CD4-positive, alpha-beta T cell treated with Interleukin-6 for 4 hours (primary cell): ENCODE data around the gene AXIN1.

Source experiments
- DNase-seq: peaks from one replicate; pipeline ENCODE4 v3.0.0-alpha.2; 2020; ENCODE audit warnings: mixed read lengths

The AXIN1 gene

DNA sequence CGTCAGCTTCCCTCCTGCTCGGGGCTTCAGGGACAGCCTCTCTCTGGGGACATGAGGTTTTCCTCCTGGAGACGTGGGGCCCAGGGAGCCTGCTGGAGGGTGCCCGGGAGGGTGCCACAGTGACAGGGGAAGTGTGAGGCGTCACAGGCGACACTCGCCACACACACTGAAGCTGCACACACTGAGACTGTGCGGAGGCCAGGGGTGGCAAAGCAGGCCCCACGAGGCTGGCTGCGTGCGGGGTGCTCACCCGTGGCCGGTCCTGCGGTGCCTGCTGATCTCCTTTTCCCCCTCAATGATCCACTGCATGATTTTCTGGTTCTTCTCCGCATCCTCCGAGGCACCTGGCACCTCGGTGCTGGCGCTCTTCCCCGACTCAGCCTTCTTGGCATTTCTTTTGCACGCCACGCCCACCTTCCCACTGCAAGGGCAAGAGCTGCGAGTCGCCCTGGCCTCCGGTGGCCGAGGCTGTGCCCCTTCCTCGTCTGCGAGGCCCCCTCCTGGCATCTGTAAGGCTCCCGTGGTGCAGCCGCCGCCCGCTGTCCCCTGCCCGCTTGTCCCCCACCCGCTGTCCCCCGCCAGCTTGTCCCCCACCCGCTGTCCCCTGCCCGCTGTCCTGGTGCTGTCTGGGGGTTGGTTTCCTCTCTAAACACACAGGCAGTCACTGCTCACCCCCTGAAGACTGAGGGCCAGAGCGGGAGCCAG lies 55.6 kb downstream of the AXIN1 start:
- DNase-seq = no peak

- no peak for DNase-seq
Measured at GRCh38 chr16:296276-296675, 56.2 kb downstream of the AXIN1 start.

- no peak for DNase-seq
Measured at GRCh38 chr16:293043-293775, 59.3 kb downstream of the AXIN1 start.

DNA sequence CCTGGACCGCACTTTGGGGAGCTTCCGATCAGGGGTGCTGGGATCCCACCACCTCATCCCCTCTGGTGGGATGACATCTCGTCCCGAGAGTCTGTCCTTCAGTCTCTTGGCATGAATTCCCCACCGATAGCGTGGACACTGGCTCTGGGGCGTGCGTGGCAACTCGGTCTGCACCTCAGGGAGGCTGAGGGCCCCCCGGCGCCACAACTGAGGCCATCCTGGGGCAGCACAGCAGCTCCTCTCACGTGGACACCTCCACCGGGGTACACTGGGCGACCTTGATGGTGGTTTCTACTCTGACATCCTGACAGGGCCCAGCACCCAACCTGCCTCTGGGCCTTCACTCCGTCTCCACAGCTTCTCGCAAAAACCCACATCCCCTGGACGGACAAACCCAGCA lies 61.0 kb downstream of the AXIN1 start:
- no peak for DNase-seq

DNA sequence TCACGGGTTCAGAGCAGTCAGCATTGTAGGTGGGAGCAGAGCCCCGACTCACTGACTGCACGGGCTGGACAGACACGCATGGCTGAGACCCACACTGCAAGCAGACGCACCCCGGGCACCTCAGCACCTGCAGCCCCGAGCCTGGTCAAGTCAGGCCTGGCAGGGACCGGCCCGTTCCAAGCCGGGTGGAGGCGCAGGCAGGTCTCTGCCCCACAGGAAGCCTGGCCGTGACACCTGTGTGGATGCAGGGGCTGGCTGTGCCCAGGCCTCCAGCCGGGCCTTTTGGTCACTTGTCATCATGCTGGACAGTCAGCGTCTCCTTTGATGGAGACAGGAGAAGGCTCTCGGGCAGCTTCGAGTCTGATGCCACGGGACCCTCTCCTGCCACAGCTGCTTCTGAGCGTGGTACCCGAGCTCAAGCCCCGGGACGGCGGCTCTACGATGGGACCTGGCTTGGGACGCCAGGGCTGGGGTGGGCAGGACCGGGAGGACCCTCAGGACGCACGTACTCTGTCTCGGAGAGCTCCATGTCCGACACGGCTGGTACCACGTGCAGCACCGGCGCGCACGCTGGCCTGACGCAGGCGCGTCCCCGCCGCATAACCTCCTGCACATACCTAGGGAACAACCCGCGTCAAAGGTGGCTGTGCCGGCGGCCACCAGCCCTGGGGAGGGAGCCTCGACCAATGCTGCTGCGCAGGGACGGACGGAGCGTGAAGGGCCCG lies 61.7 kb downstream of the AXIN1 start:
- DNase-seq = no peak

GRCh38 chr16:290015-290680 lies 62.4 kb downstream of the AXIN1 start:
- DNase-seq = no peak

DNA sequence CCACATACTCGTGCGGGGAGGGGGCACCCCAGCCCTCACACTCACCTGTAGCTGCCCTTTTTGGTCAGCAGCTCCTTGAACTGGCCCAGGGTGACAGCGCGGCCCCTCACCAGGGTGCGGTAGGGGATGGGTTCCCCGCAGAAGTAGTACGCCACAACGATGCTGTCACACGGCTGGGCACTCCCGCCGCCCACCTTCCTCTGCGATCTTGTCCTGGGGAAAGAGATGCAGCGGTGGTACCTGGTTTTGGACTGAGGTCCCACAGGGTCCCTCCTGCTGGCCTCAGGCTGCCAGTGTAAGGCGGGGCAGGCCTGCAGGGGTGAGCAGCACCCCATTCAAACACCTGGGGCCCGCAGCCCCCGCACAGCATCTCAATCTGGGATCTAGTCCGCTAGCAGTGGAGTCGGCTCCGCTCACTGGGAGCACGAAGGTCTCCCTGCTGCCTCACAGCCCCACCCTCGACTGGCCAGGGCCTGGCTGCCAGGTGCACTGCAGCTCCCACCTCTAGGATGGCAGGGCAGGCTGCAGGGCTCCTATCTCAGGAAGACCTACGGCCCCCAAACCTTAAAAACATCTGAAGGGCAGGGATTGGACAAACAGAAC lies 63.0 kb downstream of the AXIN1 start:
- no peak for DNase-seq

DNA sequence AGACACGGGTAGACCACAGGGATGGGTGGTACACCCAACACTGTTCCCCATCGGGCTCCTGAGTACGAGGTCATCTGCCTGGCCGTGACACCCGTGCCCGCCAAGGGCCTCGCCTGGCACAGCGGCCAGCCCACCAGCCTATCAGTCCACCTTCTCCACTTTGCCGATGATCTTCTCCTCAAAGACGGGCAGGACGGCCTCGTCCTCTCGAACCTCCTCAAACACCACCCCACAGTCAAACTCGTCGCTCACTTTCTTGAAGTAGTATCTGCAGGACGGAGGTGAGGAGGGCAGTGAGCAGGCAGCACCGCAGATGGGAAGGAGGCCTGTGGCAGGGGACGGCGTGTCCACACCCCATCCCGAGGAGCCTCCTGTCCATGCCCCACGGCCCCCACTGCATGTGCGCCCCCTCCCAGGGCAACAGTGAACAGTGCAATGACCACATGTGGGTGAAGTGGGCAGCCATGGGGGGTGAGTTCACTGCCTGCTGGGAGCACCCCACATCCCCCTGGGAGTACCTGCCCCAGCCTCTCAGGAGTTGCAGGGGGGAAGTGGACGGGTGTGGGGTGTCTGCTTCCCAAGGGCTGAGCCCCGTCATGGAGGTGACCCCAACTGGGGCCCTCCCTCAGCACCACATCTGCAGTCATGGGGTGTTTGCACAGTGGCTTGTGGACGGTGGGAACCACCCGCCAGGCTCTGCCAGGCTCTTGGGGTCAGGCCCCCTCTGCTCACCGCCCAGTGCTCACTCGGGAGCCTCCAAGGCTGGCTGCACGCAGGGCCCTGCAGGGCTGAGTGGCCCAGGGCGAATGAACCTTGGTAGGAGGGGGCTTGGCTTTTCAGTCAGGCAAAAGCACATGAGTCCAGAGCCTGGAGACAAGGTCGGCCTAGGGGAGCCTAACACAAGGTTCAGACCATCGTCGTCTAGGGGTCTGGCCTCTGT lies 64.3 kb downstream of the AXIN1 start:
- DNase-seq = no peak

GRCh38 chr16:287298-287811 lies 65.2 kb downstream of the AXIN1 start:
- no peak for DNase-seq

GRCh38 chr16:286491-287297 lies 65.8 kb downstream of the AXIN1 start:
- DNase-seq = no peak

GRCh38 chr16:285146-286055 lies 67.1 kb downstream of the AXIN1 start:
- no peak for DNase-seq

GRCh38 chr16:284204-285120 lies 68.1 kb downstream of the AXIN1 start:
- no peak for DNase-seq

GRCh38 chr16:283033-283805 lies 69.3 kb downstream of the AXIN1 start, which contains the start of gene PDIA2:
TSS of gene PDIA2 (plus strand) at chr16:283164. CDS start at chr16:283170, 6 bp downstream.
- no peak for DNase-seq

DNA sequence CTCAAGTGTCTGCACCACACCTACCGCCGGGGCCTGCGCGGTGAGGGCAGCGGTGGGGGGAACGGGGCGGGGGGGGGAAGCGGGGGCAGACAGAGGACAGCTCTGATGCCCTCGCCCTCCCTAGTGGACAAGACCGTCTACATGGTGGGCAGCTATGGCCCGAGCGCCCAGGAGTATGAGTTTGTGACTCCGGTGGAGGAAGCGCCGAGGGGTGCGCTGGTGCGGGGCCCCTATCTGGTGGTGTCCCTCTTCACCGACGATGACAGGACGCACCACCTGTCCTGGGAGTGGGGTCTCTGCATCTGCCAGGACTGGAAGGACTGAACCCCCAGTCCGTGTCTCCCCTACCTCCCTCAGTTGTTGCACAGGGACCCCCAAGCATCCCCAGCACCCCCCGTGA lies 70.0 kb downstream of the AXIN1 start:
- DNase-seq = no peak

DNA sequence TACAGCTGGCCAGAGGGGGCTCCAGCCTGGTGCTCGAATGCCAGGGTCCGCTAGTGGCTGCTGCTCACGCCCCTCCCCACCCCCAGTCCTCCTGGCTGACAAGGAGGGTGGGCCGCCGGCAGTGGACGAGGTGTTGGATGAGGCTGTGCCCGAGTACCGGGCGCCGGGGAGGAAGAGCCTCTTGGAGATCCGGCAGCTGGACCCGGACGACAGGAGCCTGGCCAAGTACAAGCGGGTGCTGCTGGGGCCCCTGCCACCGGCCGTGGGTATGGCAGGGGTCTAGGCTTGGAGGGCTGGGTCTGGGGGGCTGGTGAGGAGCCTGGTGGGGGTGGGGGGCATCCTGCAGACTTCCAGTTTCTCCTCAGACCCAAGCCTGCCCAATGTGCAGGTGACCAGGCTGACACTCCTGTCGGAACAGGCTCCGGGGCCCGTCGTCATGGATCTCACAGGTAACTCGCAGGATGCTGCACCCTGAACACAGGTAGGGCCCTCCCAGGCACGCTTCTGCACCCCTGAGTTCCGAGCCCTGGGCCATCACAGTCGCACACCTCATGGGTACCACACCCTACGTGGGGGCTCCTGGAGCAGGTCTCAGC lies 70.8 kb downstream of the AXIN1 start:
- DNase-seq = no peak

DNA sequence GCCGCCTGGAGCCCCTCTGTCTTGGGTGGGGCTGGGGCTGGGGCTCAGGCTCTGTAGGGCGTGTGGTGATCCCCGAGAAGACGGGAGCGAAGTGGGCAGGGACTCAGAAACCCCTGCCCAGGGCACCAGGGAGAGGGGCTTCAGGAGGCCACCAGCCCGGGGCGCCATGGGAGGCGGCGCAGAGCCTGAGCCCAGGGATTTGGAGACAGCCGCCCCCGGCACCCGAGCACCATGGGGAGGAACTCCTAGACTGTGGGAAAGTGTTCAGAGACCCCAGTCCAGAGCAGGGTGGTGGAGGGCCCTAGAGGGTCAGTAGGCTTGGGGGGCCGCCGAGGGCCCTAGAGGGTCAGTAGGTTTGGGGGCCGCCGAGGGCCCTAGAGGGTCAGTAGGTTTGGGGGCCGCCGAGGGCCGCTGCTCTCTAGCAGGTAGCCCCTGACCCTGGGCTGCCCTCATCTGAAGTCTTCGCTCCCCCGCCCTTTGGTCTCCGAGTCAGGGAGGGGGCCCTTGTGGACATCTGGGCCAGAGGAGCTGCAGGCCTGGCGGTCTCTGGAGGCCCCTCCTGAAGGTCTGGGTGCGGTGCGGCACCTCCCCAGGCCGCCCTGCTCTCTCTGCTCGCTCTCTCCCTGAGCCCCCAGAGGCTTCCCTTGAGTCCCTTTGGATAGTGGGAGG lies 71.4 kb downstream of the AXIN1 start:
- no peak for DNase-seq
